Retinal pigment epithelial cell (primary cell): ENCODE measurements around the gene POU4F1.

ENCODE experiments used
- DNase-seq: peaks from one replicate; pipeline ENCODE4 v3.0.0-alpha.2; 2010; ENCODE audit warnings: low read depth
- H3K4me3 ChIP-seq: 2 replicates; pipeline ENCODE4 v1.5.1; 2011; ENCODE audit warnings: mild to moderate bottlenecking, low read length, control low read depth, moderate library complexity
- TF ChIP-seq, protein P1 (sequence below): conservative IDR thresholded peaks from 2 replicates; pipeline ENCODE4 v1.5.1; 2011; ENCODE audit warnings: low read depth, low read length, control low read depth, inconsistent platforms

POU4F1 gene

DNA sequence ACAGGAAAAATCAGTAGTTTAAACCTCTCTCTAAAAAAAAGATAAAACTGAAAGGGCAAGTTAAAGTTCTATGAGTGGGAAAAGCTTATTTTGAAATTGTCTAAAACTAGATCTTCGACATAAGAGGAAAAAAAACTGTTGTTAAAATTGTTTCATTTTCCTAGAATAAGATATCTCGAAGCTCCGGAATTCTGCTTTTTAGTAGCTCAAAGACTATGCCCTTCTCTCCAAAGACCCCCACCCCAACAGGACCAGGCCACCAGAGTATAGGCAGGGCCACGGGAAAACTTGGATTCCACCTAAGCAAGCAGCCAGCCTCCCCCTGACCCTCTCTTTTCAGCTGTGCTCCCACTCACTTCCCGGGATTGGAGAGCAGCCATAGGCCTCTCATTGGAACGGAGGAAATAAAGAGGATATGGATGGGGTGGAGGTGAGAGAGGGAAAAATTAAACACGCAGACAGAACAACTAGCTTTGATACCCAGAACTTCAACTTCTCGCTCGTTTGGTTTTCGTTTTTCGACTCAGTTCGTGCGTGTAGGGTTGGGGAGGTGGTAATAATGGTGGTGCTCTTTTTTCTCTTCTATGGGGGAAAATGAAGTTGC lies 3.0 kb downstream of the POU4F1 start:
- H3K4me3 ChIP-seq = no peak overlapping the region
- TF ChIP-seq, protein P1, sequence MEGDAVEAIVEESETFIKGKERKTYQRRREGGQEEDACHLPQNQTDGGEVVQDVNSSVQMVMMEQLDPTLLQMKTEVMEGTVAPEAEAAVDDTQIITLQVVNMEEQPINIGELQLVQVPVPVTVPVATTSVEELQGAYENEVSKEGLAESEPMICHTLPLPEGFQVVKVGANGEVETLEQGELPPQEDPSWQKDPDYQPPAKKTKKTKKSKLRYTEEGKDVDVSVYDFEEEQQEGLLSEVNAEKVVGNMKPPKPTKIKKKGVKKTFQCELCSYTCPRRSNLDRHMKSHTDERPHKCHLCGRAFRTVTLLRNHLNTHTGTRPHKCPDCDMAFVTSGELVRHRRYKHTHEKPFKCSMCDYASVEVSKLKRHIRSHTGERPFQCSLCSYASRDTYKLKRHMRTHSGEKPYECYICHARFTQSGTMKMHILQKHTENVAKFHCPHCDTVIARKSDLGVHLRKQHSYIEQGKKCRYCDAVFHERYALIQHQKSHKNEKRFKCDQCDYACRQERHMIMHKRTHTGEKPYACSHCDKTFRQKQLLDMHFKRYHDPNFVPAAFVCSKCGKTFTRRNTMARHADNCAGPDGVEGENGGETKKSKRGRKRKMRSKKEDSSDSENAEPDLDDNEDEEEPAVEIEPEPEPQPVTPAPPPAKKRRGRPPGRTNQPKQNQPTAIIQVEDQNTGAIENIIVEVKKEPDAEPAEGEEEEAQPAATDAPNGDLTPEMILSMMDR = no peak
- no peak for DNase-seq

DNA sequence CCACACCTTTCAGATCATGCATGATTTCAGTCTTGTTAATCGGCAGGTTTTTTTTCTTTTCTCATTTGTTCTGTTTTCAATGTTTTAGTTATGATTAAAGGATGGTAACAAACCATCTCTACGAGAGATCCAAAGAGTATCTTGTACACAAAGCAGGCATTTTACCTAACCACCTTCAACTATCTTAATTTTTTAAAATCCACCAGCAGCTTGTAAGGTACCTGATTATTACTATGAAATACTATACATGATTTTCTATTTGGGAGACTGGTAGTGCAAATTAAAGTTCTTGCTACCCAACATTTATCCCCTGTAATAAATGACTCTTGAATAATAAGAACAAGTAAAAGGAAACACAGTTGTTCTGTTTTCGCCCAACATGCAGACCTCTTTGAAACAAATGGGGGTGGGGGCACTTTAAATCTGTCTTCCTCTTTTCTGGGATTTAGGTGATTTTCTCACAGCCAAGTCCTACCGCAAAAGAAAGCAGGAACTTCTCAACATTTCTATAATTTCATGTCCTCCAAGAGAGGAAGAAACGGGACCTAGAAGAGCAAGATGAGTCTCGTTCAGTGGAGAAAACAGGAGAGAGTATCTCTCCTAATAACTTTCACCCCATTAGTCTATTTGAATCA lies 3.6 kb downstream of the POU4F1 start:
- H3K4me3 ChIP-seq = no peak overlapping the region
- TF ChIP-seq, protein P1 = no peak
- no peak for DNase-seq

DNA sequence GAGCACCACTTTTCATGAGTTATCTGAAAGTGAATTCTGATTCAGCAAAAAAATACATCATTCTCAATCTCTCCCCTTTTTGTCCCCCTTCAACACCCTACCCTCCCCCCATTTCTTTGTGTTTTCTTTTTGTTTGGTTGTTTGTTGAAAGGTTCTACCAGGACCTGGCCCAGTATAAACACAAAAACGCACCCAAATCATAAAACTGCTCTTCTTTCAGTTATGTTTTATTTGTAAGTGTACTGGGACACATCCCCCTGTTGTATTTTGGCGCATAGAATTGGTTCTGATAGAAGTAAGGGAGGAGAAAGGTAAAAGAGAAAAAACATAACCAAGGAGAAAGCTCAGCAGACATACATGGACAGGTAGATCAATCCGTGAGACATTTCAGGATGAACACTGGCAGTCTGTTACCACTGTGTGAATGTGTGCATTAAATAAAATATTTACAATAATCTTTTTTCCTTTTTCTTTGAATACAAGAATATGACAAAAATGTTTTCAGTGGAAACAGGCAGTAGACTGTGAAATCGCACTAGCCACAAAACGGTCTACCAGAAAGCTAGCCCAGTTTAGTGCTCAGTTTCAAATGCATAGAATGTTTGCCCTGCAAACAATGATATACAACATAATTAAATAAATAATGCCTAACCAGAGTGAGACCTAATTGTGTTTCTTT lies 4.2 kb downstream of the POU4F1 start:
- no peak for DNase-seq
- no peak overlapping the region for H3K4me3 ChIP-seq
- TF ChIP-seq, protein P1 = no peak

DNA sequence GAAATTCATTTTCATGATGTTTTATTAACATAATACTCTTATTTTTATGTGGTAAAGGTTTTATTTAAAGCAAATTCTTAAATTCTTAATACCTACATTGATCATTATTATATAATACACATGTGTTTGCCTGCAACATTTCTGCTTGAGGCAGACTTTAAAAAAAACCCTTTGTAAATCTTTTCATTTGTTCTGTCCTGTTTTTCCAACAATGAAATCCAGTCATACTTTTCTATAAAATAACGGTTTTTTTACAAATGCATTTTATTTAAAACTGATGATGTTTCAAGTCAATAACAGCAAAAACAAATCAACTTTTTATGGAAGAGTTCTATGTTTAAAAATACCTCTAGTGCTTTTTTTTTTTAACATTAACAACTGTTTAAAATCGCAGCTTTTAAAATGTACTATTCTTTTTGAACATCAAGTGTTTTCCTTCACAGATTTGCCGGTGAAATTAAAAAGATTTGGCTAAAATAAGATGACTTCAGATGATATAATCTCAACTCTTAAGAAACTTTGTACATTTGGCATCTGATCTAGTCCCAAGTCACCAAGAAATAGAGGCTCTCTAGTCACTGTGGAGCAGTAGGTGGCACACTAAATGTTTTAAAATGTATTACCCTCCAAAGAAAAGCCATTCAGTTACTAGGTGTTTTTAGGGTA lies 5.1 kb downstream of the POU4F1 start:
- DNase-seq = no peak
- H3K4me3 ChIP-seq = no peak overlapping the region
- TF ChIP-seq, protein P1 = no peak

DNA sequence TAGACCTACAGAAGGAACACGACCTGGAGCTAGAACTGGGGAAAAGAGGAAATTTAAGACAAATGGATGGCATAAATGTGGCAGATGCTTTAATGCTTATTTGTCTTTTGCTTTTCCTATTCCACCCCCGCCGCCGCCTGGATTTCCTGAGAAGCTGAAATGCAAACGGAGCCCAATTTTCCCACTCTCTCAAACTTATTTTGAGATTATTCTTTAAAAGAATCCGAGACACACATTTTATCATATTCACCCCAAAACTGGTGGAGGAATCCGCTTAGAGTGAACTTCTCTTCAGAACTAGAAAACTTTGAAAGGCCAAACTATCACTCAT lies 5.8 kb downstream of the POU4F1 start:
- H3K4me3 ChIP-seq = no peak overlapping the region
- TF ChIP-seq, protein P1 = no peak
- DNase-seq = no peak

DNA sequence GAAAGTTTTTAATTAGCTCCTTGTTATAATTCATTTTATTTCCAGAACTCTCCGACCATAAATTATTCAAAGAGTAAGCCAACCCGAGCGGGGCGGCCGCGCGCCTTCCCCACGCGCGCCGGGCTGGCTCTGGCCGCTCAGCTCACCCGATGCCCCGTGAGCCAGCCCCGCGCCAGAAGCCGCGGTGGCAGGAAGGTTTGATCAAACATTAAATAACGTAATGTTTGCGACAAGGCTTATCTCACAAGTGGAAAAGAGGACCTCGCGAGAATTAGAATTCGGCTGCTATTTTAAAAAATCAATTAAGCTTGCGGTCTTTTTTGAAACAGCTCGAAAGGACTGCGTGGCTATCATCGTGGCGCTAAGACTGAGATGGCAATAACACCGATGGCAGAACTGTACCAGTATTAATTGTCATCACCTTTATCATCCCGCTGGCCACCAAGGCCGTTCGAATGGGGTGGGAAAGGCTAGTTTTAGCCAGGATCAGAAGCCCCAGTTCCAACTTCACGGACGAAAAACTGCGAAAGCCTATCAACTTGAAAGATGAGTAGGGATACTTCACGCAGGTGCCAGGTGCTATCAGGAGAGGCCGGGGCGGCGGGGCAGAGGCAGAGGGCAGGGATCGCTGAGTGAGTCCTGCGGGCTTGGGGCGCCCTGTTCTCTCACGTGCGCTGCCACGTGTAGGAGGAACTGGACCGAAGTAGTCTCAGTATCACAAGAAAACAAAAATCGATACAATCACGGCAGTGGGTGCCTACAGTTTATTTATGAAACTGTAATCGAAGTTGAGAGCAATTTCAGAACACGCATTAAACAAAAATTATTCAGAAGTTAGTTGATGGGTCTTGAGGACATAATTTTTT lies 6.4 kb downstream of the POU4F1 start:
- TF ChIP-seq, protein P1 = no peak
- no peak for DNase-seq
- H3K4me3 ChIP-seq = no peak overlapping the region
